NCI-H1048 (cell line): ENCODE data around the gene DAW1.

Experiments used
- DNase-seq: peaks from one replicate; lab custom pipeline; 2025; lab: John Stamatoyannopoulos, UW

Gene DAW1

GRCh38 chr2:227862227-227862740, 9.1 kb upstream of the DAW1 start:
- peak; percentile 1 for DNase-seq

- no peak for DNase-seq
Observed at GRCh38 chr2:227862741-227863588, 8.5 kb upstream of the DAW1 start.

- DNase-seq, result no peak
Observed at GRCh38 chr2:227864161-227864756, 7.2 kb upstream of the DAW1 start.

GRCh38 chr2:227865291-227865690, 6.1 kb upstream of the DAW1 start:
- no peak for DNase-seq

GRCh38 chr2:227867386-227867785, 4.0 kb upstream of the DAW1 start:
- DNase-seq, result no peak

GRCh38 chr2:227870710-227871374, 589 bp upstream of the DAW1 start:
- no peak for DNase-seq

GRCh38 chr2:227872676-227873075, 1.2 kb downstream of the DAW1 start:
- no peak for DNase-seq

- no peak for DNase-seq
Observed at GRCh38 chr2:227876300-227876801, 4.9 kb downstream of the DAW1 start.

- no peak for DNase-seq
Observed at GRCh38 chr2:227877421-227878310, 6.2 kb downstream of the DAW1 start.

GRCh38 chr2:227880460-227880859, 9.0 kb downstream of the DAW1 start:
- no peak for DNase-seq

- no peak for DNase-seq
Observed at GRCh38 chr2:227881866-227882517, 10.6 kb downstream of the DAW1 start.

GRCh38 chr2:227884511-227884947, 13.1 kb downstream of the DAW1 start:
- DNase-seq, result peak; percentile 41

- DNase-seq, result no peak
Observed at GRCh38 chr2:227886149-227886548, 14.7 kb downstream of the DAW1 start.

GRCh38 chr2:227888289-227888688, 16.9 kb downstream of the DAW1 start:
- DNase-seq, result no peak

GRCh38 chr2:227889336-227889735, 17.9 kb downstream of the DAW1 start:
- DNase-seq, result no peak

GRCh38 chr2:227890495-227891079, 19.2 kb downstream of the DAW1 start:
- peak; percentile 51 for DNase-seq

GRCh38 chr2:227891673-227892072, 20.2 kb downstream of the DAW1 start:
- DNase-seq, result no peak

- DNase-seq, result no peak
Observed at GRCh38 chr2:227903381-227903780, 31.9 kb downstream of the DAW1 start.

GRCh38 chr2:227906991-227907390, 35.6 kb downstream of the DAW1 start:
- DNase-seq, result no peak

GRCh38 chr2:227908266-227909054, 37.0 kb downstream of the DAW1 start:
- no peak for DNase-seq
